ENCODE data around the gene BRD9.

DNA sequence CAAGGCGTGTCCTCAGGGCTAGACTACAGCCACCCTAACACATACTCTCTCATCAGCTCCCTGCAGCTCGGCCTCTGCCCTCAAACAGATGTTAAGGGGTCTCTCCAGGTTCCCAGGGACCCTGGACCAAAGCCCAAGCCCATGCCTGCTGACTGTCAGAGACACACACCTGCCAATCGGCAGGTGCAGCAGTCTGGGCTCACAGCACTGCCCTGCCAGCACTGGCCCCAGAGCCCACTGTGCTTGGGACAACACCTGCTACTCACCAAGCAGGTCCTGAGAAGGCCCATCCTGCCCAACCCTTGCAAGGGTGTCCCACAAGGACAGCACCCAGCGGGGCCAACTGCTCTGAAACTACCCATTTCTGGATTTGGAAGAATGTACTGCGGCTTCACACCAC, 21.6 kb downstream of the BRD9 start:
- TF ChIP-seq, protein P1, sequence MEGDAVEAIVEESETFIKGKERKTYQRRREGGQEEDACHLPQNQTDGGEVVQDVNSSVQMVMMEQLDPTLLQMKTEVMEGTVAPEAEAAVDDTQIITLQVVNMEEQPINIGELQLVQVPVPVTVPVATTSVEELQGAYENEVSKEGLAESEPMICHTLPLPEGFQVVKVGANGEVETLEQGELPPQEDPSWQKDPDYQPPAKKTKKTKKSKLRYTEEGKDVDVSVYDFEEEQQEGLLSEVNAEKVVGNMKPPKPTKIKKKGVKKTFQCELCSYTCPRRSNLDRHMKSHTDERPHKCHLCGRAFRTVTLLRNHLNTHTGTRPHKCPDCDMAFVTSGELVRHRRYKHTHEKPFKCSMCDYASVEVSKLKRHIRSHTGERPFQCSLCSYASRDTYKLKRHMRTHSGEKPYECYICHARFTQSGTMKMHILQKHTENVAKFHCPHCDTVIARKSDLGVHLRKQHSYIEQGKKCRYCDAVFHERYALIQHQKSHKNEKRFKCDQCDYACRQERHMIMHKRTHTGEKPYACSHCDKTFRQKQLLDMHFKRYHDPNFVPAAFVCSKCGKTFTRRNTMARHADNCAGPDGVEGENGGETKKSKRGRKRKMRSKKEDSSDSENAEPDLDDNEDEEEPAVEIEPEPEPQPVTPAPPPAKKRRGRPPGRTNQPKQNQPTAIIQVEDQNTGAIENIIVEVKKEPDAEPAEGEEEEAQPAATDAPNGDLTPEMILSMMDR (conservative IDR thresholded peaks at IDR 0.05 in 1 of 2, IDR thresholded peaks at IDR 0.05 in 1 of 2; ENCODE audit: extremely low read depth in 1 of 2, insufficient read depth in 1 of 2, low read depth in 1 of 2, low read length in 2 of 2), result no peak
- no peak for TF ChIP-seq EZH2 (IDR thresholded peaks at IDR 0.05; ENCODE audit: borderline replicate concordance, low read length)

All from mammary epithelial cell (primary cell).